Measurements from ENCODE around the gene HAUS2.
"Not testable (repeated sequence)": the region's sequence is repeated elsewhere in the genome, so short reads cannot be mapped to it uniquely, and the experiment has no call there.

The HAUS2 gene

GRCh38 chr15:42576040-42576594 lies 27.5 kb downstream of the HAUS2 start:
- no peak for DNase-seq (ENCODE audit: low spot score)

DNA sequence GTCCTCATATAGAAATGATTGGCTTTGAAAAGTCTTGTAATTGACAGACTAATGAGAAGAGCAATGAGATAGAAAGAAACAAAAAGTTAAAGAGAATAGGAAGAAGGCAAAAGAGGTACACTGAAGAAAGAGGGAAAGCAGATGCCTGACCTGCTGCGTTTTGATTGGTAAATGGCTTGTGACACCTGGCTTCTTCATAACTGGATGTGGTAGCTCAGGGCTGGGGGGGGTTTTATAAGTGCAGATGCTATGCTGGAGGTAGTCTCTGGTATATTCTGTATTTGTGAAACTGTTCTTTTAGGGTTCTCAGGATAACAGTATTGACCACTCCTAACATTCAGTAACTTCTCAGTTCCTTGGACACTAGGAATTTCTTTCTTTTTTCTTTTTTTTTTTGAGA lies 28.1 kb downstream of the HAUS2 start:
- DNase-seq (ENCODE audit: low spot score): no peak

DNA sequence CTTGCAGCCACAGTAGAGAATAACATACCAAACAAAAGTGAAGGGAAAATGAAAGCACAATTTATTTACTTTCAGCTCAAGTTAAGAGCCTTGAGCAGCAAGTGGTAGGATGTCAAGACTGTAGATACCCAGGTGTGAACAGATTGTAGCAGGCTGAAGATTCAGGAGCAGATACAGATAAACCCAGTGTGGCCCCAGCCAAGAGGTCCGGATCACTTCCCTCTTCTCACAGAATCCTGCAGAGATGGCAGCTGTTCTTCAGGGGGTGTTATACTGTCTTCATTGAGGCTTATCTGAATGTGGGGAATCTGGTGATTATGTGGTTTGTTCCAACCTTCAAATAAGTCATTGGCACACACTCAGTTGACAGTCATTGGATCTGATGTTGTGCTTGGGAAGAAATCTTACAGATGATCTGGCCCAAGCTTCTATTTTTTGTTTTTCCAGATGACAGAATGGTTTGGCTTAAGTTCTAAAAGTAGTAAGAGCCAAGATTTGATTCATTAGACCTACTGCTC lies 28.9 kb downstream of the HAUS2 start:
- no peak for DNase-seq (ENCODE audit: low spot score)

GRCh38 chr15:42578984-42579537 lies 30.4 kb downstream of the HAUS2 start:
- DNase-seq (ENCODE audit: low spot score): no peak

GRCh38 chr15:42581272-42581730 lies 32.7 kb downstream of the HAUS2 start:
- peak; percentile 81 for DNase-seq (ENCODE audit: low spot score)

DNA sequence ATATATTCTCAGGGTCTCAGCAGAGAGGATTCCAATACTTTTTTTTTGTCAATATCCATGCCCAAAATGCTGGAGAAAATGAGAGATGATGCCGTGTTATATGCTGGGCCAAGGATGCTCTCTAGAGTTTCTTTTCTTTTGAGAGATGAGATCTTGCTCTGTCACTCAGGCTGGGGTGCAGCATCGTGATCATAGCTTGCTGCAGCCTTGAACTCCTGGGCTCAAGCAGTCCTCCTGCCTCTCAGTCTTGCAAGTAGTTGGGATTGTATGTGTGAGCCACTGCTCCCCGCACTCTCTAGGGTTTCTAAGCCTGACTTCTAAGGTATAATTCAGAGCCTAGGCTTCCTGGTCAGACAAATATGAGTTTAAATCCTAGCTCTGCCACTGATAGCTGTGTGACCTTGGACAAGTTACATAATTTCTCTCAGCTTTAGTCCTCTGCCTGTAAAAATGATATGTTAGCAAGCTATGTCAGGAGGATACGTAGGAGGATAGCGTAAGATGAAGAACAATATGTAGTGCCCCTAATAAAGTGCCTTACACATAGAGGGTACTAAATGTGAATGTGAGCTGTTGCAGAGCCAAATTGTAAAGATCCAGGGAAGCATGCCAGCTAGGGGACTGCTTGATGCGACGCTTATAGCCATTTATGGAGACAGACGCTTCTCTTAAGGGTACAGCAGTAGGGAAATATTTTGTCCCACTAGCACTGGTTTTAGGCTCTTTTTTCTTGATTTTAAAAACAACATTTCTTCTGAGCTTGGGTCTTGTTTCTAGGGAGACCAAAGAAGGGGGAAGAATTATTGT lies 34.1 kb downstream of the HAUS2 start:
- DNase-seq (ENCODE audit: low spot score): no peak

DNA sequence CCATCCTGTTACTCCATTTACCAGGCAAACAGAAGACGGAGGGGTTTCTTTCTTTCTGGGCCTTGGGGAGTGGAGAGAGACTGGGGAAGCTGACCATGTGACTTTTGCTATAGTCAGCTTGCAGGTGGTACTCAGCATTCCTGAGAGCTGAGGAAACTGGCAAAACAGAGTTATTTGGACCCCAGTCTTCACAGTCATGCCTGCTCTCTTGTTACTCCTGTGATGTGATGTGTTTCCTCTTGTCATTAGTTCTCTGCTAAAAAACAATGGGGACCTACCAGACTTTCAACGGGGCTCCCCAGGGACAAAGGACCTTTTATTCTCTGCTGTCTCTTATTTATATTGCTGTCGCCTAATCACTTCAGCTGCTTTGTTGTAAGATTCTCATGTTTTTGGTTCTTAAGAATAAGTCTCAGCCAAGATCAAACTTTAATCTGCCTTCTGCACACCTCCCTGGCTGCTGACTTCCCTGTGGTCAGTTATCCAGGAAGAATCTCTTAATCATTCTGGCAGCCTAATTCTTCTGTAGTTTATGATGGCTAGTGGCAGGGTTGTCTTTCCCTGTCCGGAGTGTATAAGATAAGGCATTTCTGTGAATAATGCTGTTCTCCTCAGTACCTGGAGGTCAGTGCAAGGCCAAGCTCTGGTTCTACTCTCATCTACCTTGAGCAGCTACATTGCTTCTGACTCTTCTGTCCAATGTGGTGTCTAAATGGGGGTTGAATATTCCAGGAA lies 35.6 kb downstream of the HAUS2 start:
- DNase-seq (ENCODE audit: low spot score): no peak

- DNase-seq (ENCODE audit: low spot score): no peak
Observed at GRCh38 chr15:42590619-42591237, 42.1 kb downstream of the HAUS2 start.

- peak; percentile 54 for DNase-seq (ENCODE audit: low spot score)
Observed at GRCh38 chr15:42591238-42591934, 42.7 kb downstream of the HAUS2 start.

DNA sequence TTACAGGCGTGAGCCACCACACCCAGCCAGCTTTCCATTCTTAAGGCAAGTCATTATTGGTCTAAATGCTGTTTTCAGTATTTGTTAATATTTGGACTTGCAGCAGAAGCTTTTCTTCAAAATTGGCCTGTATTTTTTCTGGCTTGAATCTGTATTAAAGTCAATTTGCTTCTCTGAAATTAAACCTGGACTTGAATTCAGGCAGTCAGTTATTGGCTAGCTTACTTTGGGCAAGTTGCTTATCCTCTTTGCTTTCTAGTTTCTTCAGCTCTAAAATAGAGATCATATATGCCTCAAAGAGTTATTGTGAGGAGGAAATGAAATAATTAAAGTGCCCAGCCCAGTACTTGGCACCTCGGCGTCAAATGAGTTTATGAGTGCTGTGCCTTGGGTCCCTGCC lies 44.1 kb downstream of the HAUS2 start:
- no peak for DNase-seq (ENCODE audit: low spot score)

GRCh38 chr15:42593143-42593542 lies 44.5 kb downstream of the HAUS2 start:
- no peak for DNase-seq (ENCODE audit: low spot score)

GRCh38 chr15:42594095-42594494 lies 45.5 kb downstream of the HAUS2 start:
- no peak for DNase-seq (ENCODE audit: low spot score)

DNA sequence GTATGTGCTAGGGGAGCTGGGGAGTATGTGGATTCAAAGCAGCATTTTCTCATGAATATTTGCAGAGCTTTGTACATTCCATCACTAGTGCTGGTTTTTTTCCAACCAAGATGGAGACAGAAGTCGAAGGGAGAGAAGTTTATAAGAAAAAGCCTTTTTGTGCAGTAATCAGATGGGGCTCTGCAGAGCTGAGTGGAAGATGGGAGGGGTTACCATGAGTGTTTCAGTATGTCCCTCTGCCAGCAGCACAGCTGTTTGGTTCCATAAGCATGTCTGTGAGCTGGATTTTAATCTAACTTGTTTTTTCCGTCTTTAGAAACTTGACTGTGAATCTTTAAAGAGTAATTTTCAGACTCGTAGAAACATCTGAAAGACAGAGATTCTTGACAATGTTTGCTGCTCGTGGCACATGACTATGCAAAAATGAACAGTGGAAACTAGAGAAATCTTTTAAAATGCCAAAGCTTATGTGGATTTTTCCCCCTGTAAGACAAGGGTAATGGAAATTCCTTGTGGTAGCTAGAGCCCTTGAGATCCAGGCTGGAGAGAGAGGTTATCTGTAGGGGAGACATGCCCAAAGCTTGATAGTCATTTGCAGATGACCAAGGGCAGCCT lies 47.1 kb downstream of the HAUS2 start:
- no peak for DNase-seq (ENCODE audit: low spot score)

DNA sequence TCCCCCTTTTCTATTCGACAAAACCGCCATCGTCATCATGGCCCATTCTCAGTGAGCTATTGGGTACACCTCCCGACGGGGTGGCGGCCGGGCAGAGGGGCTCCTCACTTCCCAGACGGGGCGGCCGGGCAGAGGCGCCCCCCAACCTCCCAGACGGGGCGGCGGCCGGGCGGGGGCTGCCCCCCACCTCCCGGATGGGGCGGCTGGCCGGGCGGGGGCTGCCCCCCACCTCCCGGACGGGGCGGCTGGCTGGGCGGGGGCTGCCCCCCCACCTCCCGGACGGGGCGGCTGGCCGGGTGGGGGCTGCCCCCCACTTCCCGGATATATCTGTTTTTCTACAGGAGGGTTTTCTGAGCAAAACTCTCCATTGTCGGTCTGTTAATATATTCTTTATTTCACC lies 52.7 kb downstream of the HAUS2 start:
- DNase-seq (ENCODE audit: low spot score): not testable (repeated sequence)

- no peak for DNase-seq (ENCODE audit: low spot score)
Observed at GRCh38 chr15:42602501-42602900, 53.9 kb downstream of the HAUS2 start.

DNA sequence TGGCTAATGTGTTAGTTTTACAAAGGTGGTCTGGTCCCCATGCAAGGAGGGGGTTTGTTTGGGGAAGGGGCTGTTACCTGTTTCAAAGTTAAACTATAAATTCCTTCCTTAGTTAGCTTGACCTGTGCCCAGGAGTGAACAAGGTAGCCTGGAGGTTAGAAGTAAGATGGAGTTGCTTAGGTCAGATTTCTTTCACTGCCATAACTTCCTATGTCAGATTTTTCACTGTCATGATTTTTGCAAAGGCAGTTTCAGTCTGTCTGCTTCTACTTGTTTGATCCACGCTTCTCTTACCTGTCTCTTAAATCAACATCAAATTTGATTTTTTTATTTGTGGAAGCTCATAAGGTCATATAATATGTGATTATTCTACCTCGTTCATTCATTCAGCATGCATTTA lies 55.3 kb downstream of the HAUS2 start:
- no peak for DNase-seq (ENCODE audit: low spot score)

DNA sequence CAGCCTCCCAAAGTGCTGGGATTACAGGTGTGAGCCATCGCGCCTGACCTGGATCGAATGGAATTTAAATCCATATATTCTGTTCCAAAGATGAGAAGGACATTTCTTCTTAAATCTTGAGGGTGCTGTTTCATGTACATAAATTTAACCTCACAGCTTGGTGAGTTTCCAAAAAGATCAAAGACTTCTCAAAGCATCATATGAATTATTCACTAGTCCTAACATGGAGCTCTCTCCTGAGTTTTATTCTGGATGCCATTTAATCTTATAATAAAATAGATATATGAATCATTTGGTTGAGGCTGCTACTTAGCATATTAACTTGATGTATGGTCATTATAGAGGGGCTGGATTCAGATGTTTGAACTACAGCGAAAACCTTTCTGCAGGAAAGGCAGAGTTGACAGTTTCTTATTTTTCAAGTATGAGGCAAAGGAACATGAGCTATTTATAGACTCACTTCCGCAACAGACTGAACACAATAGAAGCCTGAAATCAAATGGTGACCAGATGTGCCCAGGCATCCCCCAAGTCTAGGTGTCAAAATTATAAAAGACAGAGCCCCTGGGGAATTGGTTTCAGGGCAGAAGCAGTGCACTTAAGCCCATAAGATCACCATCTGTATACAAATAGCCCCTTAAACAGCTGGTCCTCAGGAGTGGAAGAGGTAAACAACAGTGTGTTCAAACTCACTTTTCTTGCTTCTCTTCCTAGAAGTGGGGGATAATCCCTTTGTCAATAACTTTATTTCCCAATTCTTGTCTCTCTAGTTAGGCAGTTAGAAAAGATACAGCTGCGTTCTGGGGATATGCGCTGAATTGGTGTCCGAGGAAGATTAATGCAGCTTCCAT lies 56.5 kb downstream of the HAUS2 start:
- no peak for DNase-seq (ENCODE audit: low spot score)

GRCh38 chr15:42605796-42606195 lies 57.2 kb downstream of the HAUS2 start:
- DNase-seq (ENCODE audit: low spot score): no peak

DNA sequence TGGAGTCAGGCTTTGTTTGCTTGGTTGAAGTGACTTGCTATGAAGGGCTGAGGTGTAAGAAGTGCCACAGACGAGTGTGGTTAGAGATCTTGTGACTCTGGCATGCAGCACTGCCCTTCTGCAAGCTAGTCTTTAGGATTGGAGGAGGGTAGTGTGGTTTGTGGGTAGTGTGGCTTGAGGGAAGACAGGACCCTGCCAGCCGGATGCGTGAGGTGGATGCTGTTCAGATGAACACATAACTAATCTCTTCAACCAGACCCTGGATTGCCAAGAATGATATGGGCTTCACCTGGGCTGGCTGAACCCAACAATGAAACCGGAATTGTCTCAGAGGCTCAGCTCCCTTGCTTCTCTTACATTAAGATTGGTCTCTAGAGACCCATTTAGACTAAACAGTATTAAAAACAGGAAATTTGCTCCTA lies 59.5 kb downstream of the HAUS2 start:
- DNase-seq (ENCODE audit: low spot score): no peak
